ENCODE results near the gene VPS13C. TPM values are rescaled to one million over a fixed set of nuclear protein-coding genes. Genes with fewer than 3 reads are reported as not detected.

VPS13C gene
- total RNA-seq, 1 experiment from 2014 or later: 47.3 TPM

DNA sequence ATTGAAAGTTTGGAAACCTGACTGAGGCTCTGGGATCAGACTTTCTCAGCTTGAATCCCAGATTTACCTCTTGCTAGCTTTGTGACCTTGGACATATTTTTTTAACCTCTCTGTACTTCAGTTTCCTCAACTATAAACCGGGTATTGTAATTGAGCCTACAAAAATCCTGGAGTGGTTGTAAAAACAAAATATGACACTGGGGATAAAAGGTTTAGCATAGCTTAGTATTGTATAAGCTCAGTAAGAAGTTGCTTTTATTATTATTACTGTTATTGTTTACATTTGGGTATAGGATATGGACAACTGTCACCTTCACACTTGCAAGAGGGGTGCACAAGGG lies 28.1 kb upstream of the VPS13C start:
- POLR2A ChIA-PET: no interaction called here
- DNase-seq (ENCODE audit: low read depth, low spot score) (no peak), ATAC-seq (no peak)
- TF ChIP-seq, protein P1, sequence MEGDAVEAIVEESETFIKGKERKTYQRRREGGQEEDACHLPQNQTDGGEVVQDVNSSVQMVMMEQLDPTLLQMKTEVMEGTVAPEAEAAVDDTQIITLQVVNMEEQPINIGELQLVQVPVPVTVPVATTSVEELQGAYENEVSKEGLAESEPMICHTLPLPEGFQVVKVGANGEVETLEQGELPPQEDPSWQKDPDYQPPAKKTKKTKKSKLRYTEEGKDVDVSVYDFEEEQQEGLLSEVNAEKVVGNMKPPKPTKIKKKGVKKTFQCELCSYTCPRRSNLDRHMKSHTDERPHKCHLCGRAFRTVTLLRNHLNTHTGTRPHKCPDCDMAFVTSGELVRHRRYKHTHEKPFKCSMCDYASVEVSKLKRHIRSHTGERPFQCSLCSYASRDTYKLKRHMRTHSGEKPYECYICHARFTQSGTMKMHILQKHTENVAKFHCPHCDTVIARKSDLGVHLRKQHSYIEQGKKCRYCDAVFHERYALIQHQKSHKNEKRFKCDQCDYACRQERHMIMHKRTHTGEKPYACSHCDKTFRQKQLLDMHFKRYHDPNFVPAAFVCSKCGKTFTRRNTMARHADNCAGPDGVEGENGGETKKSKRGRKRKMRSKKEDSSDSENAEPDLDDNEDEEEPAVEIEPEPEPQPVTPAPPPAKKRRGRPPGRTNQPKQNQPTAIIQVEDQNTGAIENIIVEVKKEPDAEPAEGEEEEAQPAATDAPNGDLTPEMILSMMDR (IDR thresholded peaks at IDR 0.05): no peak
- TF ChIP-seq SIN3A (IDR thresholded peaks at IDR 0.05; ENCODE audit: borderline replicate concordance, insufficient read depth, low read depth, low read length): no peak
- TF ChIP-seq REST (IDR thresholded peaks at IDR 0.05; ENCODE audit: insufficient read depth in 1 of 2, low read depth in 2 of 2, low read length in 1 of 2): no peak
- no peak for TF ChIP-seq TCF7L2 (IDR thresholded peaks at IDR 0.05; ENCODE audit: low read depth, low read length)
- TF ChIP-seq POLR2AphosphoS5 (IDR thresholded peaks at IDR 0.05; ENCODE audit: low read depth, low read length): no peak
- Histone ChIP-seq H3K4me3 (ENCODE audit: low read depth in 2 of 2, low read length in 2 of 2) (no peak overlapping the region), H3K27ac (ENCODE audit: low read length) (no peak overlapping the region), H3K9me3 (ENCODE audit: control insufficient read depth, insufficient read depth, low read depth, low read length) (no peaks in the 10 kb centered on the region; the same call in 1 of the 2 replicates), H3K4me1 (ENCODE audit: control insufficient read depth, insufficient read depth, low read length) (no peaks in the 10 kb centered on the region), H3K36me3 (ENCODE audit: control insufficient read depth, insufficient read depth, low read length) (no peaks in the 10 kb centered on the region), H3K27me3 (ENCODE audit: control insufficient read depth, insufficient read depth, low read length) (no peaks in the 10 kb centered on the region)
- CTCF ChIA-PET: interaction anchor here (0.6 to 0.7 kb wide), 2 partner anchors 13 to 22 kb away, joined by 6 to 7 read pairs; partner anchors contain the start of gene C2CD4A
- intact Hi-C loops (cut with micrococcal nuclease; ENCODE audit: unreplicated experiment): no loop called here
- BruUV-seq (replicated peaks): no TSS peak
- in situ Hi-C loops (cut with HindIII; ENCODE audit: low pct_unique_long_range_greater_than_20kb, low sequenced_read_pairs): no loop called here

DNA sequence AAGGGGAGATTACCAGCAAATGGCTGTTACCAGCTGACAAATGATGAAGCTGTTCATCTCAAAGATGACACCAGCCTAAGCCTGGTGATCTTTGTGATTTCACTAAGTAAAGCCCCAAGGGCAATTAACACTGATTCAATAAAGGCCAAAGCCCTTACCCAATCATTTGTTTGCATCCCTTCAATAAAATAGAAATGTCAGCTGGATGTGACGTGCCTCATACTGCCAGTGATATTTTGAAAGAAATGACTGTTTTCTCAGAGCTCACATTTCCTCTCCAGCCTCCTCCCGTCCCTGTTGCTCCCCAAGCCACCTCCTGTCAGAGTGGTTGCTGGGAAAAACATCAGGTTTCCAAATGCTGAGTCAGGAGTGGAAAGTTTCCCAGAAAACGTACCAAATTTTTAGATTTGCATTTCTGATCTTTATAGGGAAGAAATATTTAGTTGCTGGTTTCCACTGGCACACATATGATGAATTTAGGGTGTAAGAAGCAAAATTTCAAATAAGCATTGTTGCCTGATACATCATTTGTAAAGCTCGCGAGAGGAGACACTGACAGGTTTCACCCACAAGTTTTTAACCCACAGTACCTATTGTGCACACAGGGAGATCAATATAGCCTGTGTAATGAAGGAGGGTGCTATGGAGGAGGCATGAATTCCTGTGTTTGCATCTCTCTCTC lies 27.6 kb upstream of the VPS13C start:
- in situ Hi-C loops (cut with HindIII; ENCODE audit: low pct_unique_long_range_greater_than_20kb, low sequenced_read_pairs): no loop called here
- H3K4me3 ChIP-seq (ENCODE audit: low read depth in 2 of 2, low read length in 2 of 2): no peak overlapping the region
- H3K27ac ChIP-seq (ENCODE audit: low read length): no peak overlapping the region
- no peak for ATAC-seq
- no peaks in the 10 kb centered on the region for H3K36me3 ChIP-seq (ENCODE audit: control insufficient read depth, insufficient read depth, low read length)
- POLR2A ChIA-PET: no interaction called here
- intact Hi-C loops (cut with micrococcal nuclease; ENCODE audit: unreplicated experiment): no loop called here
- no TSS peak for BruUV-seq (replicated peaks)
- TF ChIP-seq POLR2AphosphoS5 (IDR thresholded peaks at IDR 0.05; ENCODE audit: low read depth, low read length): no peak
- no peak for TF ChIP-seq SIN3A (IDR thresholded peaks at IDR 0.05; ENCODE audit: borderline replicate concordance, insufficient read depth, low read depth, low read length)
- TF ChIP-seq, protein P1 (IDR thresholded peaks at IDR 0.05): no peak
- TF ChIP-seq TCF7L2 (IDR thresholded peaks at IDR 0.05; ENCODE audit: low read depth, low read length): no peak
- TF ChIP-seq REST (IDR thresholded peaks at IDR 0.05; ENCODE audit: insufficient read depth in 1 of 2, low read depth in 2 of 2, low read length in 1 of 2): no peak
- CTCF ChIA-PET: interaction anchor here (0.6 to 0.7 kb wide), 2 partner anchors 13 to 21 kb away, joined by 6 to 7 read pairs; partner anchors contain the start of gene C2CD4A
- no peaks in the 10 kb centered on the region for H3K27me3 ChIP-seq (ENCODE audit: control insufficient read depth, insufficient read depth, low read length)
- no peaks in the 10 kb centered on the region for H3K4me1 ChIP-seq (ENCODE audit: control insufficient read depth, insufficient read depth, low read length)
- no peak for DNase-seq (ENCODE audit: low read depth, low spot score)
- no peaks in the 10 kb centered on the region; the same call in 1 of the 2 replicates for H3K9me3 ChIP-seq (ENCODE audit: control insufficient read depth, insufficient read depth, low read depth, low read length)
